CD4-positive, alpha-beta T cell treated with Interleukin-6 at 100 ng/mL for 8 hours (primary cell): ENCODE measurements around the gene PIK3CG.

Experiments
- DNase-seq: peaks from one replicate; pipeline ENCODE4 v3.0.0-alpha.2; 2020; ENCODE audit warnings: mixed read lengths, low spot score

The PIK3CG gene

GRCh38 chr7:106858618-106859532, 6.2 kb upstream of the PIK3CG start:
- DNase-seq, result no peak

- DNase-seq, result no peak
Measured at GRCh38 chr7:106862317-106863089, 2.6 kb upstream of the PIK3CG start.

GRCh38 chr7:106863274-106863997, 1.6 kb upstream of the PIK3CG start:
- no peak for DNase-seq

- peak; percentile 24 for DNase-seq
Measured at GRCh38 chr7:106864298-106865081, 592 bp upstream of the PIK3CG start.

DNA sequence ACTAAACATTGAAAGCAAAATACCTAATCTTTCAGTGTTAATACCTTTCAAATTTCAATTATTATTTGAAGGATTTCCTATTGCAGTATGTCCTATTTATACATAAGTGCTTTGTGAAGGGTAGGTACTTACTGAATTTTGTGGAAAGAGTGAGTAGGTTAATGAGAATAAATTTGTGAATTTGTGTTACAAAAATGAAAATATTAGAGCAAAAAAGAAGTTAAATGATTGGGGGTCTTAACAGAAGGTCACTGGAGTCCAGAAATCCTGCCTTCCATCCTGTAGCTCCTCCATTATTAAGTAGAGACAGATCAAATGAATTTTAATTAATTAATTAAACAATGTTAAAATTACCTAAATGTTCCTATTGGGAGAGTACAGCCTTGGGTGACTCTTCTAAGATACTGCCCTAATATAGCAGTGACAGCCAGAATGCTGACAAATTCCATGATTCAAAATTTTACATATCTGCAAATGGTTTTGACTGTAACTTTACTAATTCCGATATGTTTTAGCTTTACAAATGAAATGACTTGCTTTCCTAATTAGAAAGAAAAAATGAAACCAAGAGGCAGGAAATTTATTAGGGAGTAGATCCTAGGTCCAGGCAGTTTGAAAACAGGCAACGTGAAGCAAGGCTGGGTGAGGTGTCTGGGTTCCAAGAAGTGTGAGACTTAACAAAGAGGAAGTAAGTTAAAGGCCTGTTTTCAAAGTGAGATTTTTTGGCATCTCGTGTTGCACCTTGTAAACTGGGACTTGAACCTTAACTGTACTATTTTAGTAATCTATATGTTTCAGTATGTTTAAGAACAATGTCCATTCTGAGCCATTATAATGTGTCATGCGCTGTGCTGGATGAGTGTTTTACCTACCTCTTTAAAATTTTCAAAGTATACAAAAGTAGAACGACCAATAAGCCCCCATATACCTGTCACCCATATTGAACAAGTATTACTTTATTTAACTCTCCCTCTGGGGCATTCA, 1.5 kb downstream of the PIK3CG start:
- DNase-seq, result peak; percentile 26

- no peak for DNase-seq
Measured at GRCh38 chr7:106867641-106868351, 2.7 kb downstream of the PIK3CG start.

- no peak for DNase-seq
Measured at GRCh38 chr7:106868364-106868763, 3.3 kb downstream of the PIK3CG start.

GRCh38 chr7:106869954-106870353, 4.9 kb downstream of the PIK3CG start:
- DNase-seq, result no peak

GRCh38 chr7:106870528-106870927, 5.4 kb downstream of the PIK3CG start:
- DNase-seq, result no peak

DNA sequence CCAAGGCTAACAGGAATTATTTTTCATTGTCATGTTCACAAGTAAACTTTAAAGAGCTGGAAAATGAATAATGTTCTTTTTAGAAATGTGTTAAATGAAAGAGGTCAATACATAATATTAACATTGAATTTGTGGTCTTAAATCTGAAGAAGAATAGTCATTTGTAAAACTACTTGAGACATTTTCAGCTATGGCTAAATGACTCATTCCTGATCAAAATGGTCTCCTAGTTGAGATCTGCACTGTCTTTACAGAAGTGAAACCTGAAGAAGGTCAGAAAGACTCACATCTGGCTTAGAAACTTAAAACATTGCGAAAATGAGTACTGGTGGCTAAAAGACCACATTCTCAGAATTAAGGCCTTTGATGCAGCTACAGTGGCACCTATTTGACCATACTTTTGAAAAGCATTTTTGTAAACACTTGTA, 5.9 kb downstream of the PIK3CG start:
- no peak for DNase-seq

DNA sequence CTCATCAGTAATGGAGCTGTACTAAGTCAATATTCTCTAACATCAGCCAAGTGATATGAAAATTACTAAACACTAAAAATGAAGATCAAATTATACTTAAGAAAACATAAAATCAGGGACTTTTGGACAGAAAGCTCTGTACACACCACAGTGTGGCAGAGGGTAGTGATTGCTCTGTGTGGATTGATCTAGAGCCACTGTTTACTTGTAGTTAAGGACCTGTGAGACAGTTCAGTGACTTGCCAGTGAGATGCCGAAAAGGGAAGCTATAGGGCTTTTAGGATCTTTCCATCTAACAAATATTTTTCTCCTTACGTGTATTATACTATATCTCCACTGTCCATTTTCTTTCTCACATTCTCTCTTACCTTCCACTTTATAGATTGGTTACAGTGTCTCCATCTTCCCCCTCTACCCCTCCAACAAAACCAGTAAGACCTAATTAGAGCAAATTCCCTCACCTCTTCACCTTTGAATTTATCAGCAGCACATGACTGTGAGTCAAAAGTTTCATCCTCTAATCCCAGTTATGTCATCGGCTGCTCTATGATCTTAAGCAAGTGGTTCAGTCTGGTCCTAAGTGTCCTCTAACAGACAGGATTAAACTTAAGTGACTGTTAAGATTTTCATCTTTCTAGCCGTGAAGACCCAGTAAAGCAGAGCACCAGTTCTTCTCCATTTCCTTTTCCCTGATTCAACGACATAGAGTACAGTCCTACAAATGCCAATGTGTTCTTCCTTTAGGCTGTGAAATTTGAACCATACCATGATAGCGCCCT, 6.9 kb downstream of the PIK3CG start:
- no peak for DNase-seq

- no peak for DNase-seq
Measured at GRCh38 chr7:106872763-106873162, 7.7 kb downstream of the PIK3CG start.

DNA sequence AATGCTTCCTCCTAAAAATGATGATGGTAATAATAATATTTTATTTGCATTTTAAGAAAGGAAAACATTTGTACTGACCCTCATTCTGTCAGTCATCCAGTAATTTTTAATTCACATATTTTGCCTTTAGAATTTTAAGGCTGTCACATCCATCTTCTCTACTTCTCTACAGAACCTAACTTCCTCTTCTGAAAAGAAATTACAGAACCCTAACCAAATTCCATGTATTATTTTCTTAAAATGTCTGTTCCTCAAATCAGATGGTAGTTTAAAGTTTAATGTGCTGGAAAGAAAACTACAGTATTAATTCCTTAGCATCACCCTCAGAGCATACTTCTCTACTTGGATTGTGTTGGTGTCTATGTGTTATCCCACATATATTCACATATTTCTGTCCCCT, 9.0 kb downstream of the PIK3CG start:
- no peak for DNase-seq

DNA sequence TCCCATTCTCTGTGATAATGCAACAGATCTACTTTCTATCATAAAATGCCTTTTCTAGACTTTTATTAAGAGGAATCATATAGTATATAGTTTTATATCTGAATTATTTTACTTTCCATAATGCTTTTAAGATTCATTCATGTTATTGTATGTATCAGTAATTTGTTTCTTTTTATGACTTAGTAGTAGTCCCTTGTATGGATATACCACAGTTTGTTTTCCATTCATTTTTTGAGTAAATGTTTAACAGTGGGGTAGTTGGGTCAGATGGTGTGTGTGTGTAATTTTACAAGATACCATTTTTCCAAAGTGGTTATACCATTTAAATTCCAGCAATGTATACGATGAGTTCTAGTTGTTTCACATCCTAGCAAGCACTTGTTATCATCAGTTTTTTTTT, 10.4 kb downstream of the PIK3CG start:
- DNase-seq, result no peak

DNA sequence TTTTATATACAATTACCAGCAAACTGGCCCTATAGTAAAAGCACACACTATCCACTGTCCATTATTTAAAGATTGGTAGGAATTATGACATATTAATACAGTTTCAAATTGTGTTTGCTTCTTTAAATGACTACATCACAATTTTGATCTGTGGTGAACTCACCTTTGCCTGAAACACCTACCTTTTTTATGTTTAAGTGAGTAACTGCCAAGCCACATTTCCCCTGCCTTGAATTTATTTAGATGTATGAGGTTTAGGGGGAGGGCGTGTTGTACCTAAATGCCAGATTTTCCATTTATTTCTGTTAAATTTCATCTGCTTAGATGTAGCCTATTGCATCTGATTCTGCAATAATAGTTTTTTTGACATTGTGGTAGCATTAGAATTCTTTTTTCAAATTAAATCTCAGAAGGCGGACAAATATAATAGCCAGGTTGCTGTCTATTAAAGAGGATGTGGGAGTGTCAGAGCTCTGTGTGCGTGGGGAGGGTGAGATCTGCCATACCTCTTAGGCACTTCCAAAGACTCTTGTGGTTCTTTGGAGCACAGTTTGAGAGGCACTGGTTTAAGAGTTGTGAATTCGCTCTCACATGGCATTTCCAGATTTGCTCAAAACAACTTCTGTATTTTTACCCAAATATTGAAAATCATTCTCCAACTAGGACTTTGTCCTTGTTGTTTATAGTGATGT, 13.8 kb downstream of the PIK3CG start:
- DNase-seq, result no peak

- DNase-seq, result no peak
Measured at GRCh38 chr7:106881984-106882383, 16.9 kb downstream of the PIK3CG start.

DNA sequence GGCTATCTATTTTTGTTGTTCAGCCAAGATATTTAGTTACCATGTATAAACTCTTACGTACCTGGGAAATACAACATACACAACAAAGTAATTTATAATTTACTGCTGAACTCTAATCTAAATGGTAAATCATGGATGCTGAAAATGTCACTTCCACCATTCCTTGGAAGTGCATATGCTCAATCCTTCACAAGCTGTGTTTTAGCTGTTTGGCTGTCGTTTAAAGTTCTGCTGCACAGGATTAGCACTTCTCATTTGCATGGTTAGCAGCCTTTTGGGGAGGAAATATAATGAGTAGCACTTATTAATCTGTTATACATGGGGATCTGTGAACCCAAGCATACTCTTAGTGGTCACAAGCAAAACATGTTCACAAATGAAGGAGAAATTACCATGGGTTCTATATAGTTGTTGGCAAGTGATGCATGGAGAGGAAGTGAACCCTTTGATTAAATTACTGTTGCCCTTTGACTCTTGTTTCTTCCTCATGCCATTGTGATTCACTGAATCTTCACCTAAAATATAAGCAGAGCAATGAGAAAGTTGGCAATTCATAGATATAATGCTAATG, 18.5 kb downstream of the PIK3CG start:
- no peak for DNase-seq

GRCh38 chr7:106885652-106886051, 20.6 kb downstream of the PIK3CG start:
- no peak for DNase-seq
